ENCODE results near the gene PYGM.

Gene PYGM

GRCh38 chr11:64753380-64754123 lies 6.2 kb downstream of the PYGM start:
- ATAC-seq = no peak
- no peak overlapping the region for H3K27ac Mint-ChIP-seq
- no peak overlapping the region for H3K4me3 Mint-ChIP-seq
- H3K36me3 Mint-ChIP-seq = peaks cover 12% of the 10 kb centered on the region
- H3K9me3 Mint-ChIP-seq = no peaks in the 10 kb centered on the region
- DNase-seq (ENCODE audit: low spot score in 2 of 2) = no peak
- H3K4me1 Mint-ChIP-seq = peaks cover 31% of the 10 kb centered on the region

GRCh38 chr11:64753019-64753379 lies 6.8 kb downstream of the PYGM start:
- Mint-ChIP-seq H3K9me3 (no peaks in the 10 kb centered on the region), H3K36me3 (peaks cover 9% of the 10 kb centered on the region), H3K27ac (no peak overlapping the region), H3K4me1 (peaks cover 31% of the 10 kb centered on the region), H3K4me3 (no peak overlapping the region)
- DNase-seq (ENCODE audit: low spot score in 2 of 2) (no peak), ATAC-seq (no peak)

GRCh38 chr11:64752175-64752970 lies 7.4 kb downstream of the PYGM start:
- H3K9me3 Mint-ChIP-seq = no peaks in the 10 kb centered on the region
- no peak for DNase-seq (ENCODE audit: low spot score in 2 of 2)
- H3K4me3 Mint-ChIP-seq = no peak overlapping the region
- no peak for ATAC-seq
- no peak overlapping the region for H3K27ac Mint-ChIP-seq
- peaks cover 31% of the 10 kb centered on the region for H3K4me1 Mint-ChIP-seq
- peaks cover 9% of the 10 kb centered on the region for H3K36me3 Mint-ChIP-seq

GRCh38 chr11:64751580-64751979 lies 8.2 kb downstream of the PYGM start:
- peaks cover 31% of the 10 kb centered on the region for H3K4me1 Mint-ChIP-seq
- H3K9me3 Mint-ChIP-seq = no peaks in the 10 kb centered on the region
- peaks cover 9% of the 10 kb centered on the region for H3K36me3 Mint-ChIP-seq
- H3K4me3 Mint-ChIP-seq = no peak overlapping the region
- DNase-seq (ENCODE audit: low spot score in 2 of 2) = no peak
- H3K27ac Mint-ChIP-seq = no peak overlapping the region
- ATAC-seq = no peak

- DNase-seq (ENCODE audit: low spot score in 2 of 2) (no peak), ATAC-seq (no peak)
- H3K9me3 Mint-ChIP-seq = no peaks in the 10 kb centered on the region
- peaks cover 33% of the 10 kb centered on the region for H3K4me1 Mint-ChIP-seq
- H3K4me3 Mint-ChIP-seq = no peak overlapping the region
- peak overlapping the region; percentile 63 for H3K27ac Mint-ChIP-seq
- peaks cover 9% of the 10 kb centered on the region for H3K36me3 Mint-ChIP-seq
Observed at GRCh38 chr11:64751136-64751535, 8.6 kb downstream of the PYGM start.

- Mint-ChIP-seq H3K27ac (peak overlapping the region; percentile 63), H3K36me3 (peaks cover 10% of the 10 kb centered on the region), H3K4me1 (peaks cover 39% of the 10 kb centered on the region), H3K9me3 (no peaks in the 10 kb centered on the region), H3K4me3 (no peak overlapping the region)
- ATAC-seq = no peak
- no peak for DNase-seq (ENCODE audit: low spot score in 2 of 2)
Observed at GRCh38 chr11:64750361-64751054, 9.3 kb downstream of the PYGM start.

GRCh38 chr11:64747961-64748665 lies 11.7 kb downstream of the PYGM start:
- H3K9me3 Mint-ChIP-seq = no peaks in the 10 kb centered on the region
- H3K36me3 Mint-ChIP-seq = peaks cover 24% of the 10 kb centered on the region
- no peak overlapping the region for H3K4me3 Mint-ChIP-seq
- DNase-seq (ENCODE audit: low spot score in 2 of 2) (no peak), ATAC-seq (no peak)
- peaks cover 49% of the 10 kb centered on the region for H3K4me1 Mint-ChIP-seq
- peak overlapping the region; percentile 46 for H3K27ac Mint-ChIP-seq

- peaks cover 24% of the 10 kb centered on the region for H3K36me3 Mint-ChIP-seq
- peaks cover 47% of the 10 kb centered on the region for H3K4me1 Mint-ChIP-seq
- H3K4me3 Mint-ChIP-seq = peak overlapping the region; percentile 91
- ATAC-seq (no peak), DNase-seq (ENCODE audit: low spot score in 2 of 2) (no peak)
- H3K9me3 Mint-ChIP-seq = no peaks in the 10 kb centered on the region
- no peak overlapping the region for H3K27ac Mint-ChIP-seq
Observed at GRCh38 chr11:64746486-64746885, 13.3 kb downstream of the PYGM start.

GRCh38 chr11:64745521-64746328 lies 14.0 kb downstream of the PYGM start:
- peak overlapping the region; percentile 79 for H3K27ac Mint-ChIP-seq
- DNase-seq (ENCODE audit: low spot score in 2 of 2) = peak; percentile 53 to 88
- peaks cover 48% of the 10 kb centered on the region for H3K4me1 Mint-ChIP-seq
- ATAC-seq = peak; percentile 54
- peaks cover 24% of the 10 kb centered on the region for H3K36me3 Mint-ChIP-seq
- H3K9me3 Mint-ChIP-seq = no peaks in the 10 kb centered on the region
- H3K4me3 Mint-ChIP-seq = peak overlapping the region; percentile 91

GRCh38 chr11:64745189-64745520 lies 14.6 kb downstream of the PYGM start:
- Mint-ChIP-seq H3K27ac (peak overlapping the region; percentile 79), H3K36me3 (peaks cover 24% of the 10 kb centered on the region), H3K4me3 (peak overlapping the region; percentile 91), H3K9me3 (no peaks in the 10 kb centered on the region), H3K4me1 (peaks cover 48% of the 10 kb centered on the region)
- ATAC-seq (peak; percentile 3), DNase-seq (ENCODE audit: low spot score in 2 of 2) (peak; percentile 37 to 81)

- DNase-seq (ENCODE audit: low spot score in 2 of 2) = no peak
Observed at GRCh38 chr11:64744544-64745188, 15.1 kb downstream of the PYGM start.

GRCh38 chr11:64743591-64744543 lies 15.9 kb downstream of the PYGM start, which contains the start of gene RASGRP2:
Gene RASGRP2 (minus strand): TSS chr11:64744142. CDS start chr11:64742866, 1,276 bp downstream.
- H3K9me3 Mint-ChIP-seq = no peaks in the 10 kb centered on the region
- H3K4me1 Mint-ChIP-seq = peaks cover 47% of the 10 kb centered on the region
- DNase-seq (ENCODE audit: low spot score in 2 of 2) = peak; percentile 79 to 93
- H3K4me3 Mint-ChIP-seq = peak within 1 kb of the TSS; percentile 92
- peak; percentile 60 for ATAC-seq
- peaks cover 21% of the 10 kb centered on the region for H3K36me3 Mint-ChIP-seq
- peak within 1 kb of the TSS; percentile 84 for H3K27ac Mint-ChIP-seq

More at GRCh38 chr11:64744544-64745188, 15.1 kb downstream of the PYGM start:
- Mint-ChIP-seq H3K9me3 (no peaks in the 10 kb centered on the region), H3K4me1 (peaks cover 47% of the 10 kb centered on the region), H3K36me3 (peaks cover 21% of the 10 kb centered on the region), H3K27ac (peak overlapping the region; percentile 84), H3K4me3 (peak overlapping the region; percentile 92)
- ATAC-seq = no peak
